Measurements from ENCODE around the gene NR5A1. TPM values are rescaled to one million over a fixed set of nuclear protein-coding genes. Genes with fewer than 3 reads are reported as not detected.
A peak's percentile ranks its signal among the peaks of the same experiment; 100 is the strongest.

NR5A1 gene
- total RNA-seq, 1 experiment from 2014 or later = not detected

GRCh38 chr9:124505006-124505900 is 1.9 kb downstream of the NR5A1 start:
- Histone ChIP-seq H3K27me3 (peaks cover 14% of the 10 kb centered on the region), H3K36me3 (no peaks in the 10 kb centered on the region), H3K4me3 (no peak overlapping the region), H3K9me3 (no peaks in the 10 kb centered on the region)
- no peak for DNase-seq

- peak overlapping the region; percentile 27; the same call in 1 of the 2 replicates for H3K4me3 ChIP-seq
- no peak for DNase-seq
- H3K36me3 ChIP-seq = no peaks in the 10 kb centered on the region
- H3K9me3 ChIP-seq = no peaks in the 10 kb centered on the region
- H3K27me3 ChIP-seq = peaks cover 14% of the 10 kb centered on the region
These were observed 2.6 kb downstream of the NR5A1 start for GRCh38 chr9:124504530-124505005.

- Histone ChIP-seq H3K36me3 (no peaks in the 10 kb centered on the region), H3K4me3 (peak overlapping the region; percentile 27), H3K9me3 (no peaks in the 10 kb centered on the region), H3K27me3 (peaks cover 14% of the 10 kb centered on the region)
- DNase-seq = no peak
These were observed 3.3 kb downstream of the NR5A1 start for GRCh38 chr9:124503713-124504529.

GRCh38 chr9:124502711-124503702 is 4.2 kb downstream of the NR5A1 start:
- H3K27me3 ChIP-seq = peaks cover 14% of the 10 kb centered on the region
- no peak overlapping the region for H3K4me3 ChIP-seq
- H3K36me3 ChIP-seq = no peaks in the 10 kb centered on the region
- DNase-seq = no peak
- H3K9me3 ChIP-seq = no peaks in the 10 kb centered on the region

GRCh38 chr9:124501771-124502320 is 5.4 kb downstream of the NR5A1 start:
- DNase-seq = no peak
- H3K27me3 ChIP-seq = peaks cover 14% of the 10 kb centered on the region
- no peaks in the 10 kb centered on the region for H3K36me3 ChIP-seq
- H3K9me3 ChIP-seq = no peaks in the 10 kb centered on the region
- H3K4me3 ChIP-seq = no peak overlapping the region

- no peak overlapping the region for H3K4me3 ChIP-seq
- H3K36me3 ChIP-seq = no peaks in the 10 kb centered on the region
- no peaks in the 10 kb centered on the region for H3K9me3 ChIP-seq
- H3K27me3 ChIP-seq = peaks cover 14% of the 10 kb centered on the region
- DNase-seq = no peak
These were observed 6.2 kb downstream of the NR5A1 start for GRCh38 chr9:124500796-124501611.

- DNase-seq = no peak
- H3K4me3 ChIP-seq = no peak overlapping the region
- no peaks in the 10 kb centered on the region for H3K36me3 ChIP-seq
- H3K9me3 ChIP-seq = no peaks in the 10 kb centered on the region
- peaks cover 12% of the 10 kb centered on the region for H3K27me3 ChIP-seq
These were observed 7.0 kb downstream of the NR5A1 start for GRCh38 chr9:124500028-124500795.

- H3K36me3 ChIP-seq = no peaks in the 10 kb centered on the region
- no peaks in the 10 kb centered on the region for H3K9me3 ChIP-seq
- no peak for DNase-seq
- H3K27me3 ChIP-seq = peaks cover 8% of the 10 kb centered on the region
- no peak overlapping the region for H3K4me3 ChIP-seq
These were observed 8.0 kb downstream of the NR5A1 start for GRCh38 chr9:124499216-124499615.

GRCh38 chr9:124498499-124499146 is 8.6 kb downstream of the NR5A1 start:
- Histone ChIP-seq H3K27me3 (peaks cover 2% of the 10 kb centered on the region), H3K9me3 (no peaks in the 10 kb centered on the region), H3K4me3 (no peak overlapping the region), H3K36me3 (no peaks in the 10 kb centered on the region)
- no peak for DNase-seq

GRCh38 chr9:124498040-124498439 is 9.2 kb downstream of the NR5A1 start:
- no peaks in the 10 kb centered on the region for H3K27me3 ChIP-seq
- H3K9me3 ChIP-seq = no peaks in the 10 kb centered on the region
- no peak overlapping the region for H3K4me3 ChIP-seq
- no peaks in the 10 kb centered on the region for H3K36me3 ChIP-seq
- no peak for DNase-seq

- no peak for DNase-seq
- no peaks in the 10 kb centered on the region for H3K36me3 ChIP-seq
- no peaks in the 10 kb centered on the region for H3K27me3 ChIP-seq
- no peaks in the 10 kb centered on the region for H3K9me3 ChIP-seq
- H3K4me3 ChIP-seq = no peak overlapping the region
These were observed 9.8 kb downstream of the NR5A1 start for GRCh38 chr9:124497441-124497840.

GRCh38 chr9:124496463-124496862 is 10.7 kb downstream of the NR5A1 start:
- no peaks in the 10 kb centered on the region for H3K36me3 ChIP-seq
- no peaks in the 10 kb centered on the region for H3K27me3 ChIP-seq
- DNase-seq = no peak
- H3K4me3 ChIP-seq = no peak overlapping the region
- H3K9me3 ChIP-seq = no peaks in the 10 kb centered on the region

- Histone ChIP-seq H3K9me3 (no peaks in the 10 kb centered on the region), H3K27me3 (no peaks in the 10 kb centered on the region), H3K4me3 (no peak overlapping the region), H3K36me3 (no peaks in the 10 kb centered on the region)
- DNase-seq = no peak
These were observed 11.1 kb downstream of the NR5A1 start for GRCh38 chr9:124496075-124496449.

Measured in MG63 (cell line).